Activated naive CD8-positive, alpha-beta T cell treated with anti-CD3 and anti-CD28 coated beads for 36 hours (primary cell): ENCODE data around the gene SYT12. TPM values are rescaled to one million over a fixed set of nuclear protein-coding genes. Genes with fewer than 3 reads are reported as not detected.

ENCODE experiments used
- DNase-seq: peaks from one replicate; pipeline ENCODE4 v3.0.0; 2021
- H3K27ac Mint-ChIP-seq: one replicate; pipeline ENCODE4 v1.8.0; 2022; ENCODE audit warnings: mild to moderate bottlenecking, moderate library complexity, mixed read lengths
- H3K27me3 Mint-ChIP-seq: one replicate; pipeline ENCODE4 v1.8.0; 2022; ENCODE audit warnings: mild to moderate bottlenecking, mixed read lengths
- H3K36me3 Mint-ChIP-seq: one replicate; pipeline ENCODE4 v1.8.0; 2021; ENCODE audit warnings: mild to moderate bottlenecking, mixed read lengths
- H3K4me1 Mint-ChIP-seq: one replicate; pipeline ENCODE4 v1.8.0; 2021; ENCODE audit warnings: mixed read lengths
- H3K4me3 Mint-ChIP-seq: one replicate; pipeline ENCODE4 v1.8.0; 2022; ENCODE audit warnings: mild to moderate bottlenecking, moderate library complexity, mixed read lengths
- H3K9me3 Mint-ChIP-seq: one replicate; pipeline ENCODE4 v1.8.0; 2022; ENCODE audit warnings: mixed read lengths
- total RNA-seq, 2 experiments: library from RNA; stranded (reverse); gene quantifications; one replicate each; pipeline ENCODE4 v1.2.3, GENCODE V29; 2021

SYT12 gene
- total RNA-seq, 2 experiments from 2014 or later = not detected

DNA sequence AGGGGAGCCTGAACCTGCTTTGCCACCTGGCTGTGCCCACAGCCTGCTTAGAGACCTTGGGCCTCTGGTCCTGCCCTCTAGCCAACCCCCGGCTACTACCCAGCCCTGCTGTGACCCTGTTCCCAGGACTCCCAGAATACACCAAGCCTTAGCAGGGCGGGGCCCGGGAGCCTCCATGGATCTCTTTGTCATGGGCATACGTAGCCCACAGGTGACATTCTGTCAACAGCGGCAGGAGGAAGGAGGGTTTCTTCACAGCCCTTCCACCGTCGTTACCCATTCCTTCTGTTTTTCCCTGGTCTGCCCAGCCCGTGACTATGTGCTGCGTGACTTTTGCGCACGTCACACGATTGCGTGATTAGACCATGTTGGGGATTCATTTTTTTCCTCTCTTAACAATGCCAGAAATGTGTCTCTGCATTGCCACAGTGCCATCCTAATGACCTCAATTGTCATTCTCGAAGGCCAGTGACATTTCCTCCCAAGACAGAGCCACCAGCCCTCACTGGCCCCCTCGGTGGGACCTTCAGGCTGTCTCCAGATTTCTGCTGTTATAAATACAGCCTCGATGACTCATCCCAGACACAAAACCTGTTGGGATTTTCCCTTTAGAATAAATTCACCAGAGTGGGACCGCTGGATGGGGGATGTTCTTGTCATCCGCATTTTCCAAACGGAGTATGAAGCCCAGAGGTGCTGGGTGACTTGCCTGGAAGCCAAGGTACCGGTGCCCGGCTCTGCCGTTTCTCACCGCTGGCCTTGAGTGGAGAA is 9.0 kb downstream of the SYT12 start:
- Mint-ChIP-seq H3K9me3 (no peaks in the 10 kb centered on the region), H3K27ac (no peak overlapping the region), H3K27me3 (peaks cover 50% of the 10 kb centered on the region), H3K36me3 (no peaks in the 10 kb centered on the region), H3K4me3 (no peak overlapping the region), H3K4me1 (no peaks in the 10 kb centered on the region)
- DNase-seq = no peak

DNA sequence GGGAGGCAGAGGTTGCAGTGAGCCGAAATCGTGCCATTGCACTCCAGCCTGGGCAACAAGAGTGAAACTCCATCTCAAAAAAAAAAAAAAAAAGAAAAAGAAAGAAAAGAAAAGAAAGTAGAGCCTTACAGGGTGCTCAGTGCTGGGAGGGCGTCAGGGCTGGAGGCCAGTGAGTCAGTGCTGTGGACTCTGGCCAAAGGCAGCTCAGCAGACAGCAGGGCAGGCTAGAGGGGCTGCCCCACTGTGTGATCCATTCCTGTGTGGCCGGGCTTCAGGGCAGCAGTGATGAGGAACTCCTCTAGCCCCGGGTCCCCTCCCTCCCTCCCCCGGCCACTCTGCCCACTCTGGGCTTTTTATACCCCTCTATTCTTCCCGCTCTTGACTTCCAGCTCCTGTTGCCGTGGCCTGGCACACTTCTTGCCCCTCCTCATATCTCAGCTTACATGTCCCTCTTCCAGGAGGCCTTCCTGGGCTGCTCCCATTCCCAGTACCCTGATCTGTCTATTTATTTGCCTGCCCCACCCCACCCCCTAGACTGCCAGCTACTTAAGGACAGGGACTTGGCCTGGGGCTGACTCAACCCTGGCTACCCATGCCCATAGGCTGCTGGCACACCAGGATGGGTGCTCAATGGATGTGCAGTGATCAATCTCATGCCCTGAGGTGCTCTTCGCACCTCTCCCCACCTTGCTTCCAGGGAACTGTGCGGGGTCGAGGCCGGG is 10.1 kb downstream of the SYT12 start:
- no peak for DNase-seq
- no peaks in the 10 kb centered on the region for H3K4me1 Mint-ChIP-seq
- no peaks in the 10 kb centered on the region for H3K36me3 Mint-ChIP-seq
- H3K27me3 Mint-ChIP-seq = peaks cover 48% of the 10 kb centered on the region
- H3K9me3 Mint-ChIP-seq = no peaks in the 10 kb centered on the region
- no peak overlapping the region for H3K4me3 Mint-ChIP-seq
- H3K27ac Mint-ChIP-seq = no peak overlapping the region

DNA sequence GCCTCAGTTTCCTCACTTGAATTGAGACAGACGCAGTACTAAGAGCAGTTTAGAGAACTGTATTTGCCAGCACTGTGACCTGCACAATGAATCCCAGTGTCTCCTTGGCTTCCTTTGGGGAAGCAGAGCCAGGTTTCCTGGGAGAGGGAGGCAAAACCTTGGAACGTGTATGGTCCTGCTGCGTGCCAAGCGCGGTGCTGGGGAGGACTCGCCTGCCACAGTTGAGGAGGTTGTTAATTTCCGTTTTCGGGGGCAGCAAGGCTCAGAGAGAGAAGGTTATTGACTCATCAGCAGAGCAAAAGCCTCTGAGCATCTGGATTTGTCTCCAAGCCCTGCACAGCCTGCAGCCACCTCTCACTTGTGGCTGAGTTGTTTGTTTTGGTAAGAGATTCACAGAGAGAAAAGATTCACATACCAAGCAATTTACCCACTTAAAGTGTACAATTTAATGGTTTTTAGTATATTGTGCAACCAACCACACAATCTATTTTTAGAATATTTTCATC is 10.8 kb downstream of the SYT12 start:
- no peak overlapping the region for H3K4me3 Mint-ChIP-seq
- H3K27ac Mint-ChIP-seq = no peak overlapping the region
- H3K4me1 Mint-ChIP-seq = no peaks in the 10 kb centered on the region
- no peak for DNase-seq
- no peaks in the 10 kb centered on the region for H3K36me3 Mint-ChIP-seq
- peaks cover 48% of the 10 kb centered on the region for H3K27me3 Mint-ChIP-seq
- no peaks in the 10 kb centered on the region for H3K9me3 Mint-ChIP-seq

DNA sequence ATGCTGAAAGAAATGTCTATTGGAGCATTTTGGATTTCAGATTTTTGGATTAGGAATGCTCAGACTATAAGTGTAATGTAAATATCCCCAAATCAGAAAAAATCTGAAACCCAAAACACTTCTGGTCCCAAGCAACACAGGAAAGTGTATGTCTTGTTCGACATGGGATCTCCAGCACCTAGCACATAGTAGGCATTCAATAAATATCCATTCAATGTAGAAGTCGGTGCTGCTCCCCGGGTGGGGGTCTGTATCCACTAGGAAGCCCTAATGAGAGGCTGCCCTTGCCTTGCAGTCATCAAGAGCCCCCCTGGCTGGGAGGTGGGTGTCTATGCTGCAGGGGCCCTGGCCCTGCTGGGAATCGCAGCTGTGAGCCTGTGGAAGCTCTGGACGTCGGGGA is 11.4 kb downstream of the SYT12 start:
- Mint-ChIP-seq H3K9me3 (no peaks in the 10 kb centered on the region), H3K27me3 (peaks cover 41% of the 10 kb centered on the region), H3K36me3 (no peaks in the 10 kb centered on the region), H3K27ac (no peak overlapping the region), H3K4me3 (no peak overlapping the region), H3K4me1 (no peaks in the 10 kb centered on the region)
- no peak for DNase-seq

DNA sequence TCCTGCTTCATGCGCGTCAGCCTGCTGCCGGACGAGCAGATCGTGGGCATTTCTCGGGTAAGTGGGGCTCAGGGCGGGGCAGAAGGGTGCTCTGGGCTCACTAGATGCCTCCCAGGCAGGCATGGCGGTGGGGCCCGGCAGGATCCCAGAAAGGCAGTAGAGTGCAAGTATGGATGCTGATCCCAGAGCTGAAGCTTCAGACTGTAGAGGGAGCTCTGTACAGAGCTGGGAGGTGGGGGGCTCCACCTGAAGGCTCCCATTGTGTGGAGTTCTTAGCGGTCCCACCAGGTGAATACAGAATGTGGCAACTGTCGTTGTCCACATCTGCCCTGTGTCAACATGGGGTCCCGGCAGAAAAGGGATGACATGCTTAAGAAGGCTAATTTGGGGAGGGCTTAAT is 17.2 kb downstream of the SYT12 start:
- Mint-ChIP-seq H3K4me1 (no peaks in the 10 kb centered on the region), H3K27ac (no peak overlapping the region), H3K4me3 (no peak overlapping the region), H3K9me3 (no peaks in the 10 kb centered on the region), H3K36me3 (no peaks in the 10 kb centered on the region), H3K27me3 (peaks cover 28% of the 10 kb centered on the region)
- no peak for DNase-seq

DNA sequence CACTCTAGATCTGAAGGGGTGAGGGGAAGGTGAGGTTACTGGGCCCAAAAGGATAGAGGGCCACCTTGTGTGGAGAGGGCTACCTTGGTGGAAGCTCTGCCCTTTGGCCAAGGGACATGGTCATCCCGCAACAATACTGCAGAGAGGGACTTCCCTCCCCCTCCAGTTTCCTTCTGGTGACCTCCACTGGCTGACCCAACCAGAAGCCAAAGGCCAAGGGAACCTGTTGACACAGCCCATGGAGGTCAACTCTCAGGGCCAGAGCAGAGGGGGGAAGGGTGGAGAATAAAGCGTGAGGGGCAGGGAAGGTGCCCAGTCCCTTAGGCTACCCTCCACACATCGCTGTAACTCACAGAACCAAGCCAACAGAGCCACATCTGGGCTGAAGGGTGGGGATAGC is 18.7 kb downstream of the SYT12 start:
- DNase-seq = no peak
- H3K27me3 Mint-ChIP-seq = peaks cover 28% of the 10 kb centered on the region
- no peak overlapping the region for H3K4me3 Mint-ChIP-seq

DNA sequence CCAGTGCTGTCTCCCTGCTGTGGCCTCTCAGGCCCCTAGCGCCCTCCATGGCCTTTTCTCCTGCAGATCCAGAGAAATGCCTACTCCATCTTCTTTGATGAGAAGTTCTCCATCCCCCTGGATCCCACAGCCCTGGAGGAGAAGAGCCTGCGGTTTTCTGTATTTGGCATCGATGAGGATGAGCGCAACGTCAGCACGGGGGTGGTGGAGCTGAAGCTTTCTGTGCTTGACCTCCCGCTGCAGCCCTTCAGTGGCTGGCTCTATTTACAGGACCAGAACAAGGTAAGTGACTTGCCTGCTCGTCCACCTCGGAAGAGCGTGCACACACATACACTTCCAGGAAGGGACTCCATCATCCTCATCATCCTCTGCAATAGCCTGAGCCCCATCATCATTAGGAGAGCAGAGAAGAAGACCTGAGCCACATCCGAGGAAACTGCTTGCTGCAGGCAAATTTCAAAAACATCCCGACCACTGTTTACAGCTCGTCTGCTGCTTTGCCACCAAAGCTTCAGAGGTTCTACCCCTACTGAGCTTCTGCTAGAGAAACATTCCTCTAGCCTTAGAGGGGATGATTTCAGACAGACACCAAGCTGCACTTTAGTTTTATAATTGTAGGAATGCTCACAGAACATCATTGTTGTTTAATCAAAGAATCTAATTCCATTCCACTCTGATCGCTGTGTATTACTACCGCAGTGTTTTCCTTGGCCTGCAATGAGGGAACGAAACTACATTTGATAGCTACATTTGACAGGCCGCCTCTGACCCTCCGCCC is 20.8 kb downstream of the SYT12 start:
- Mint-ChIP-seq H3K27ac (no peak overlapping the region), H3K27me3 (peaks cover 23% of the 10 kb centered on the region), H3K4me1 (no peaks in the 10 kb centered on the region), H3K9me3 (no peaks in the 10 kb centered on the region), H3K36me3 (no peaks in the 10 kb centered on the region), H3K4me3 (no peak overlapping the region)
- no peak for DNase-seq

More for the DNA sequence above, 18.7 kb downstream of the SYT12 start:
- H3K36me3 Mint-ChIP-seq = no peaks in the 10 kb centered on the region
- no peaks in the 10 kb centered on the region for H3K9me3 Mint-ChIP-seq
- no peaks in the 10 kb centered on the region for H3K4me1 Mint-ChIP-seq
- no peak overlapping the region for H3K27ac Mint-ChIP-seq

DNA sequence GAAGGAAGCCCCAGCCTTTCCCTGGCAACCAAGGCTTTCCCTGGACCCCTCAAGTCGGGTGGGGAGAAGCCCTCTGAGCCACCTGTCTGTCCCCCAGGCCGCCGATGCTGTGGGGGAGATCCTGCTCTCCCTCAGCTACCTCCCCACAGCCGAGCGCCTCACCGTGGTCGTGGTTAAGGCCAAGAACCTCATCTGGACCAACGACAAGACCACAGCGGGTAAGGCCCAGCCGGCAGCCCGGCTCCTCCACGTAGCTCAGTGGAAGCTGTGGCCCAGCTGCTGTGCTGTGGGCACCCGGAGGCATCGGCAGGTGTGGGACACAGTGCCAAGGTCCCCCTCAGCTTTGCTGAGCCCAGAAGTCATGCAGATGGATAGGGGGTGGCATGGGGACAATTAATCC is 21.6 kb downstream of the SYT12 start:
- Mint-ChIP-seq H3K9me3 (no peaks in the 10 kb centered on the region), H3K4me1 (no peaks in the 10 kb centered on the region), H3K4me3 (no peak overlapping the region), H3K27me3 (peaks cover 23% of the 10 kb centered on the region), H3K36me3 (no peaks in the 10 kb centered on the region), H3K27ac (no peak overlapping the region)
- DNase-seq = no peak

DNA sequence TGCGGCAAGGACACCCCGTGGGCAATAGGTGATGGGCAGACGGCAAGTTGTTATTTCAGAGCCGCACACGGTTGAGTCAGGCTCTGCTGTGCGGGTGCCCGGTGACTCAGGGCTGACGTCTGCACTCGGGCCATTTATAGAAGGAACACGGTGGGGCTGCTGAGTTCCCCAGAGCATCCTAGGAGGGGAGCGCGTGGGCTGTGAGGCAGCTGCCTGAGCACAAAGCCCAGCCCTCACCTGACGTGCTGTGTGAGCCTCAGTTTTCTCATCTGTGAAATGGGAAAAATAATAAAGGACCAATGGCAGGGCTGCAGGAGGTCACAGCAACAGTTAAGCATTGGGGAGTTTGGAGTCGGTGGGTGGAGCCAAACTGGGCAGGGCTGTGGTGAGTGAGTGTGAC is 22.4 kb downstream of the SYT12 start:
- Mint-ChIP-seq H3K27ac (no peak overlapping the region), H3K4me3 (no peak overlapping the region), H3K4me1 (no peaks in the 10 kb centered on the region), H3K9me3 (no peaks in the 10 kb centered on the region), H3K27me3 (peaks cover 16% of the 10 kb centered on the region), H3K36me3 (no peaks in the 10 kb centered on the region)
- no peak for DNase-seq

DNA sequence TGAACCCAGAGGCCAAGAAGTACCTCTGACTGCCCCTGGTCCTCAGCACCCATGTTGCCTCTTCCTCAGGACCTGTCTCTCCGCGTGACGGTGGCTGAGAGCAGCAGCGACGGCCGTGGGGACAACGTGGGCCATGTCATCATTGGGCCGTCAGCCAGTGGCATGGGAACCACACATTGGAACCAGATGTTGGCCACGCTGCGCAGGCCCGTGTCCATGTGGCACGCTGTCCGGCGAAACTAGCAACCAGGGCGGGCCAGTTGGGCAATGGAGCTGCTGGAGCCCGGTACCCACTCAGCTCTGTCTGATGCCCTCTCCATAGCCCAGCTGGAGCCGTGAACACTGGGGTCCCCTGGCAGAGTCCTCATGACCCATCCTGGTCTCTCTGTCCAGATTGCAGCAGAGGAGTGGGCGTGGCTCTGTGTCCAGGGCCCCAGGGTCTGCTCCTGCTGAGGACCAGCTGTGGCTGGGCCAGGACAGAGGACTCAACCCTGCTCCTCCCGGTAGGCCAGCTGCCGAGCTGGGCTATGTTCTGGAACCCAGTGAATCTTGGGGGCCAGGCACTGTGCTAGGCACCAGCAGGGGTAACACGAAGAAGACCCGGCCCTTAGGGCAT is 25.7 kb downstream of the SYT12 start:
- Mint-ChIP-seq H3K36me3 (no peaks in the 10 kb centered on the region), H3K9me3 (no peaks in the 10 kb centered on the region), H3K4me1 (no peaks in the 10 kb centered on the region)

DNA sequence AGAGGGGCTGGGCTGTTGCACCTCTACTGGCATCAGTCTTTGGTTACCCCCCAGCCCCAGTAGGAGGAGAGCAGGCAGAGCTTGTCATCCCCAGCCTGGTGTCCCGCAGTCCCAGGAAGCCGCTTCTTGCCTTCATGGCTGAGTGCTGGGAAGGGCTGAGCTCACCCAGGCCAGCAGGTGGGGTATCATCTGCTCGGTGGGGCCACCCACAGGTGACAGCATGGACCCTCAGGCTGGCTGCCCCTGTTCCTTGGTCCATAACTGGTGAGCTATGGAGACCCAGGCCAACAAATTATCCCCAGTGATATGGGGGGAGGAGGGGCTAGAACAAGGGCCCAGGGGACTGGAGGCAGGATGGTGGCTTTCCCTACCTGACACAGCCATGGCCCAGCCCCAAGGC is 27.2 kb downstream of the SYT12 start:
- Mint-ChIP-seq H3K27ac (no peak overlapping the region), H3K4me3 (no peak overlapping the region), H3K4me1 (peaks cover 3% of the 10 kb centered on the region), H3K36me3 (no peaks in the 10 kb centered on the region), H3K9me3 (no peaks in the 10 kb centered on the region), H3K27me3 (peaks cover 14% of the 10 kb centered on the region)
- DNase-seq = no peak

More for the DNA sequence above, 25.7 kb downstream of the SYT12 start:
- DNase-seq = no peak
- Mint-ChIP-seq H3K27me3 (peaks cover 14% of the 10 kb centered on the region), H3K27ac (no peak overlapping the region), H3K4me3 (no peak overlapping the region)

DNA sequence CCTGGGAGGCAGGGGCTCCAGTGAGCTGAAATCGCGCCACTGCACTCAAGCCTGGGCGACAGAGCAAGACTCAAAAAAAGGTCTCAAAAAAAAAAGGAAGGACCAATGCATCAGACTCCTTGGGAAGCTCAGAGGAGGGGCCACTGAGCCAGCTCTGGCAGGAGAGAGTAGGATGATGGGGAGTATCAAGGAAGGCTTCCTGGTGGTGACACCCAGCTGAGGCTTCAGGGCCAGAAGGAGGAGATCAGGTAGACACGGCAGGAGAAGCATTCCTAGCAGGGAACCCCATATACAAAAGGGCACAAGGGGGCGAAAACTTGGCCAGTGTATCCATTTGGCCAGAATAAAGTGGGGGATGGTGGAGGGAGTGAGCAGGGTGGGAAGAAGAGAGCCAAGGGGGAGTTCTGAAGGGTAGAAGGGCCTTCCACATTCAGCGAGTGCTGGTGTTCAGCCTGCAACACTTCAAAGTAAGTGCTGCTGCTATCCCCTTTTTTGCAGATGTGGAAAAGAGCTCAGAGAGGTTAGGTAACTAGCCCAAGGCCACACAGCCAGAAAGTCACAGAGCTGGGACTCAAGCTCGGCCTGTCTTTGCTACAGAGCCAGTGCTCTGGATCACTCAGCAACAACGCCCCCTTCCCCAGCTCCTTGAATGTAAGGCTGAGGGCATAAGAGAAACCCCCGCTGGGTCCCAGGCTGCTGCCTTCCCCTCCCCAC is 28.4 kb downstream of the SYT12 start:
- H3K27ac Mint-ChIP-seq = no peak overlapping the region
- no peaks in the 10 kb centered on the region for H3K9me3 Mint-ChIP-seq
- H3K4me3 Mint-ChIP-seq = no peak overlapping the region
- no peak for DNase-seq
- H3K27me3 Mint-ChIP-seq = peaks cover 17% of the 10 kb centered on the region
- peaks cover 8% of the 10 kb centered on the region for H3K4me1 Mint-ChIP-seq
- H3K36me3 Mint-ChIP-seq = no peaks in the 10 kb centered on the region

DNA sequence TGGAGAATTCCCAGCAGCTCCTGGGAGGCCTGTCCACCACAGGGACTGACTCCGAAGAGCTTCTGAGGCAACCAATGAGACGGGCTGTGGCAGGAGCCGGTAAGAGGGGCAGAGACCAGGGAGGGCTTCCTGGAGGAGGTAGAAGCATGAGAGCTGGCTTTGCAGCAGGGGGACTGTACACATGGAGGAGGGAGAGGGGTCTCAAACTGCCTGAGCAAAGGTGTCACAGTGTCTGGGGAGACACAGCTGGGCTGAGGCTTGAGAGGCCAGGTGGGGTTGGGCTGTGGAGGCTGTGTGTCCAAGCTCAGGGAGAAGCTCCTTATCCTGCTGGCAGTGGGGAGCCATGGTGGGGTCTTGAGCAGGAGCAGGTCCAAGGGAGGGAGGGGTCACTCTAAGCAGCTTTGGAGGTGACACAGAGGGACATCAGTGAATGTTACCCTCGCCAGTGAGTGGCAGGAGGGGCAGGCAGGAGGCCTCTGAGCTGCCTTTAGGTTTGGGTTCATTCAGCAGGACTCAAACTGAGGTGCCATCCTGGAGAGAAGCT is 29.1 kb downstream of the SYT12 start:
- Mint-ChIP-seq H3K9me3 (no peaks in the 10 kb centered on the region), H3K27ac (no peak overlapping the region), H3K4me3 (no peak overlapping the region), H3K36me3 (no peaks in the 10 kb centered on the region), H3K4me1 (peaks cover 8% of the 10 kb centered on the region), H3K27me3 (peaks cover 17% of the 10 kb centered on the region)
- DNase-seq = no peak

DNA sequence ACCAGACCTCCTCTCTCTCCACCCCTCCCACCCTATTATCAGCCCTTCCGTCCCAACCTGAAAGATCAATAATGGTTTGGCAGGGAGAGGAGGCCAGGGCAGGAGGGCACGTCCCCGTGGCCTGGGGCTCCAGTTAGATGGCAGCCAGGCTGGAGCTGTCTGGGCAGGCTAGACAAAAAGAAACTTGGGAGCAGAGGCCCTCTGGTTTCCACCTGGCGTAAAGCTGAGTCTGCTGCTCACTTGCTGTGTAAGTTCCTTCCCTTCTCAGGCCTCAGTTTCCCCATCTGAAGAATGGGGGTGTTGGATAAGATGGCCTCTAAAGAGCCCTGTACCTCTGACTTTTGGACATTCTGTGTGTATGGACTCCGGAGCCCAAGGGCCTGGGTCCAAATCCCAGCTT is 30.0 kb downstream of the SYT12 start:
- H3K36me3 Mint-ChIP-seq = no peaks in the 10 kb centered on the region
- DNase-seq = no peak

More for the DNA sequence above, 30.0 kb downstream of the SYT12 start:
- no peak overlapping the region for H3K27ac Mint-ChIP-seq
- peaks cover 8% of the 10 kb centered on the region for H3K4me1 Mint-ChIP-seq
- no peak overlapping the region for H3K4me3 Mint-ChIP-seq
- peaks cover 17% of the 10 kb centered on the region for H3K27me3 Mint-ChIP-seq
- no peaks in the 10 kb centered on the region for H3K9me3 Mint-ChIP-seq
